ENCODE data around the gene NHS. TPM values are rescaled to one million over a fixed set of nuclear protein-coding genes. Genes with fewer than 3 reads are reported as not detected.

Gene NHS
- total RNA-seq, 1 donor from 2014 or later: 12.1 TPM

DNA sequence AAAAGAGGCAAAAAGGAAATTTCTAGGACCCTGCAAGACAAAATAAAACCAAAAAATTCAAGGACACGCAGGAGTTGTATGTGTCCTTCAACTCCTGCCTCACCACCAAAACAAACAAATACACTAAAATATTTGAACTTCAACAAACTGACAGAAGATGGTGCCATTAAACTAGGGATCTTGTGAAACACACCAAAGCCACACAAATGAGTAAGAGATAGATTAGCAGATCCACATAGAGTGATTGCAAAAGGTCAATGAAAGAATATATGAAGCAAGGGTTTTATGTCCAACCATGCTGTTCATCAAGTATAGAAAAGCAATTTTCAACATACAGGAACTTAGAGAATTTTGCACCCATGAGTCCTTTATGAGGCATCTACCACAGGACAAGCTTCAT is 322.2 kb downstream of the NHS start:
- H3F3A ChIP-seq (ENCODE audit: low read depth): no peaks in the 10 kb centered on the region
- no peaks in the 10 kb centered on the region for H3K36me3 ChIP-seq
- H3K27me3 ChIP-seq: no peaks in the 10 kb centered on the region
- H3K79me2 ChIP-seq (ENCODE audit: low read depth): no peaks in the 10 kb centered on the region
- H3K4me1 Mint-ChIP-seq: peaks cover 3% of the 10 kb centered on the region
- H3K4me2 ChIP-seq: no peak overlapping the region
- no peak overlapping the region for H3K4me3 ChIP-seq
- no peaks in the 10 kb centered on the region for H3K4me1 ChIP-seq
- no peaks in the 10 kb centered on the region for H3K27me3 Mint-ChIP-seq (ENCODE audit: insufficient read depth, low read depth)
- peaks cover 5% of the 10 kb centered on the region for H3K9me3 ChIP-seq (ENCODE audit: low read depth)
- H4K20me1 ChIP-seq (ENCODE audit: low read depth): no peaks in the 10 kb centered on the region
- H3K4me3 Mint-ChIP-seq: no peak overlapping the region
- no peak overlapping the region for H3K27ac ChIP-seq
- no peaks in the 10 kb centered on the region for H3K9me3 Mint-ChIP-seq
- H3K36me3 Mint-ChIP-seq: peaks cover 3% of the 10 kb centered on the region
- no peak overlapping the region for H3K27ac Mint-ChIP-seq
- no peak overlapping the region for H3K9ac ChIP-seq
- TF ChIP-seq, protein P1, sequence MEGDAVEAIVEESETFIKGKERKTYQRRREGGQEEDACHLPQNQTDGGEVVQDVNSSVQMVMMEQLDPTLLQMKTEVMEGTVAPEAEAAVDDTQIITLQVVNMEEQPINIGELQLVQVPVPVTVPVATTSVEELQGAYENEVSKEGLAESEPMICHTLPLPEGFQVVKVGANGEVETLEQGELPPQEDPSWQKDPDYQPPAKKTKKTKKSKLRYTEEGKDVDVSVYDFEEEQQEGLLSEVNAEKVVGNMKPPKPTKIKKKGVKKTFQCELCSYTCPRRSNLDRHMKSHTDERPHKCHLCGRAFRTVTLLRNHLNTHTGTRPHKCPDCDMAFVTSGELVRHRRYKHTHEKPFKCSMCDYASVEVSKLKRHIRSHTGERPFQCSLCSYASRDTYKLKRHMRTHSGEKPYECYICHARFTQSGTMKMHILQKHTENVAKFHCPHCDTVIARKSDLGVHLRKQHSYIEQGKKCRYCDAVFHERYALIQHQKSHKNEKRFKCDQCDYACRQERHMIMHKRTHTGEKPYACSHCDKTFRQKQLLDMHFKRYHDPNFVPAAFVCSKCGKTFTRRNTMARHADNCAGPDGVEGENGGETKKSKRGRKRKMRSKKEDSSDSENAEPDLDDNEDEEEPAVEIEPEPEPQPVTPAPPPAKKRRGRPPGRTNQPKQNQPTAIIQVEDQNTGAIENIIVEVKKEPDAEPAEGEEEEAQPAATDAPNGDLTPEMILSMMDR (IDR thresholded peaks at IDR 0.05): no peak
- TF ChIP-seq EZH2 (IDR thresholded peaks at IDR 0.05) (no peak), EZH2phosphoT487 (IDR thresholded peaks at IDR 0.05) (no peak)
- DNase-seq (ENCODE audit: low spot score): no peak
- no peak overlapping the region for H2AFZ ChIP-seq (replicated peaks)

- peaks cover 3% of the 10 kb centered on the region for H3K36me3 Mint-ChIP-seq
- no peak overlapping the region for H3K4me3 Mint-ChIP-seq
- H2AFZ ChIP-seq (replicated peaks): no peak overlapping the region
- no peak for DNase-seq (ENCODE audit: low spot score)
- H3K4me3 ChIP-seq: no peak overlapping the region
- no peak overlapping the region for H3K9ac ChIP-seq
- H3F3A ChIP-seq (ENCODE audit: low read depth): no peaks in the 10 kb centered on the region
- no peaks in the 10 kb centered on the region for H3K4me1 ChIP-seq
- H3K27me3 Mint-ChIP-seq (ENCODE audit: insufficient read depth, low read depth): no peaks in the 10 kb centered on the region
- TF ChIP-seq, protein P1 (IDR thresholded peaks at IDR 0.05): no peak
- TF ChIP-seq EZH2 (IDR thresholded peaks at IDR 0.05) (no peak), EZH2phosphoT487 (IDR thresholded peaks at IDR 0.05) (no peak)
- no peak overlapping the region for H3K27ac Mint-ChIP-seq
- no peaks in the 10 kb centered on the region for H3K27me3 ChIP-seq
- H3K4me1 Mint-ChIP-seq: no peaks in the 10 kb centered on the region
- no peaks in the 10 kb centered on the region for H4K20me1 ChIP-seq (ENCODE audit: low read depth)
- peaks cover 5% of the 10 kb centered on the region for H3K9me3 ChIP-seq (ENCODE audit: low read depth)
- no peak overlapping the region for H3K27ac ChIP-seq
- no peak overlapping the region for H3K4me2 ChIP-seq
- H3K36me3 ChIP-seq: no peaks in the 10 kb centered on the region
- H3K79me2 ChIP-seq (ENCODE audit: low read depth): no peaks in the 10 kb centered on the region
- no peaks in the 10 kb centered on the region for H3K9me3 Mint-ChIP-seq
Observed at GRCh38 chrX:17700976-17701375, 326.0 kb downstream of the NHS start.

- Histone ChIP-seq H3K9ac (no peak overlapping the region), H2AFZ (replicated peaks) (no peak overlapping the region), H3K9me3 (ENCODE audit: low read depth) (no peaks in the 10 kb centered on the region), H3K4me1 (no peaks in the 10 kb centered on the region), H3K27me3 (no peaks in the 10 kb centered on the region), H3K4me2 (no peak overlapping the region), H3K79me2 (ENCODE audit: low read depth) (no peaks in the 10 kb centered on the region), H3K4me3 (no peak overlapping the region), H3F3A (ENCODE audit: low read depth) (no peaks in the 10 kb centered on the region), H3K36me3 (no peaks in the 10 kb centered on the region), H3K27ac (no peak overlapping the region), H4K20me1 (ENCODE audit: low read depth) (no peaks in the 10 kb centered on the region)
- Mint-ChIP-seq H3K4me3 (no peak overlapping the region), H3K9me3 (no peaks in the 10 kb centered on the region), H3K4me1 (no peaks in the 10 kb centered on the region), H3K27me3 (ENCODE audit: insufficient read depth, low read depth) (no peaks in the 10 kb centered on the region), H3K36me3 (peaks cover 3% of the 10 kb centered on the region), H3K27ac (no peak overlapping the region)
- TF ChIP-seq, protein P1 (IDR thresholded peaks at IDR 0.05): no peak
- TF ChIP-seq EZH2 (IDR thresholded peaks at IDR 0.05): no peak
- no peak for TF ChIP-seq EZH2phosphoT487 (IDR thresholded peaks at IDR 0.05)
- DNase-seq (ENCODE audit: low spot score): no peak
Observed at GRCh38 chrX:17703201-17703600, 328.2 kb downstream of the NHS start.

Data from neural progenitor cell (in vitro differentiated cells).